Measurements from ENCODE around the gene EMP1. TPM values are rescaled to one million over a fixed set of nuclear protein-coding genes. Genes with fewer than 3 reads are reported as not detected.

Gene EMP1
- total RNA-seq, 2 donors from 2014 or later = 295 to 1,389 TPM

DNA sequence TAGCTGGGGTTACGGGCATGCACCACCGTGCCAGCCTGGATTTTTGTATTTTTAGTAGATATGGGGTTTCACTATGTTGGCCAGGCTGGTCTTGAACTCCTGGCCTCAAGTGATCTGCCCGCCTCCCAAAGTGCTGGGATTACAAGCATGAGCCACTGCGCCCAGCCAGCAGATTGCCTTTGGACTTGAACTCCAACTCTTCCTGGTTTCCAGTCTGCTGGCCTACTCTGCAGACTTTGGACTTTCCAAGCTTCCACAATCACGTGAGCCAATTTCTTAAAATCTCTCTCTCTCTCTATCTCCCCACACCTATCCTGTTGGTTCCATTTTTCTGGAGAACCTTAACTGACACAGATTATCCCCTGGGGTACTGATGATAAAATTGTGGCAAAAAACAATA, 55.0 kb downstream of the EMP1 start:
- ATAC-seq (ENCODE audit: insufficient number of reproducible peaks, low FRiP score, low read depth) = no peak
- TF ChIP-seq, protein P1, sequence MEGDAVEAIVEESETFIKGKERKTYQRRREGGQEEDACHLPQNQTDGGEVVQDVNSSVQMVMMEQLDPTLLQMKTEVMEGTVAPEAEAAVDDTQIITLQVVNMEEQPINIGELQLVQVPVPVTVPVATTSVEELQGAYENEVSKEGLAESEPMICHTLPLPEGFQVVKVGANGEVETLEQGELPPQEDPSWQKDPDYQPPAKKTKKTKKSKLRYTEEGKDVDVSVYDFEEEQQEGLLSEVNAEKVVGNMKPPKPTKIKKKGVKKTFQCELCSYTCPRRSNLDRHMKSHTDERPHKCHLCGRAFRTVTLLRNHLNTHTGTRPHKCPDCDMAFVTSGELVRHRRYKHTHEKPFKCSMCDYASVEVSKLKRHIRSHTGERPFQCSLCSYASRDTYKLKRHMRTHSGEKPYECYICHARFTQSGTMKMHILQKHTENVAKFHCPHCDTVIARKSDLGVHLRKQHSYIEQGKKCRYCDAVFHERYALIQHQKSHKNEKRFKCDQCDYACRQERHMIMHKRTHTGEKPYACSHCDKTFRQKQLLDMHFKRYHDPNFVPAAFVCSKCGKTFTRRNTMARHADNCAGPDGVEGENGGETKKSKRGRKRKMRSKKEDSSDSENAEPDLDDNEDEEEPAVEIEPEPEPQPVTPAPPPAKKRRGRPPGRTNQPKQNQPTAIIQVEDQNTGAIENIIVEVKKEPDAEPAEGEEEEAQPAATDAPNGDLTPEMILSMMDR (IDR thresholded peaks at IDR 0.05) = no peak
- no peak overlapping the region for H3K27ac ChIP-seq
- peaks cover 0 to 5% of the 10 kb centered on the region in 2 donors for H3K4me1 ChIP-seq (ENCODE audit: control insufficient read depth in 1 of 2, low read depth in 2 of 2)
- no peak overlapping the region for H3K4me3 ChIP-seq
- no peaks in the 10 kb centered on the region for H3K36me3 ChIP-seq
- no peak for DNase-seq (ENCODE audit: low spot score)
- no peaks in the 10 kb centered on the region for H3K9me3 ChIP-seq
- H3K27me3 ChIP-seq (replicated peaks; ENCODE audit: insufficient read depth) = no peaks in the 10 kb centered on the region

DNA sequence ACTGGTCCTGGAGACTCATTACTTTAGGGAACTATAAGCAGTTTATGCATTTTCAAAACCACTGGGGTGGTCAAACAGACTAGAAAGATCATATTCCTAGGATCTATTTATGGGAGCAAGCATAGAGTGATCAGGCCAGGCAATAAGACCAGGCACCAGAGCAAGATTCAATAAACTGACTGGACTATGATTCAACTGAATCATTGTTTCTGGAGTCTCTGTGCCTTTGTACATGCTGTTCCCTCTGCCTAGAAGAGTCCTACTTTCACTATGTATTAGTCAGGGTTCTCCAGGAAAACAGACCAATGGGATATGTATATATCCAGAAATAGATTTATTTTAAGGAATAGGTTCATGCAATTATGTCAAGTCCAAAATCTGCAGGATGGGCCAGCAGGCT, 55.5 kb downstream of the EMP1 start:
- Histone ChIP-seq H3K27ac (no peak overlapping the region), H3K4me3 (no peak overlapping the region), H3K27me3 (replicated peaks; ENCODE audit: insufficient read depth) (no peaks in the 10 kb centered on the region), H3K9me3 (no peaks in the 10 kb centered on the region), H3K36me3 (no peaks in the 10 kb centered on the region), H3K4me1 (ENCODE audit: control insufficient read depth in 1 of 2, low read depth in 2 of 2) (peaks cover 0 to 5% of the 10 kb centered on the region in 2 donors)
- no peak for DNase-seq (ENCODE audit: low spot score)
- ATAC-seq (ENCODE audit: insufficient number of reproducible peaks, low FRiP score, low read depth) = no peak
- TF ChIP-seq, protein P1 (IDR thresholded peaks at IDR 0.05) = no peak

DNA sequence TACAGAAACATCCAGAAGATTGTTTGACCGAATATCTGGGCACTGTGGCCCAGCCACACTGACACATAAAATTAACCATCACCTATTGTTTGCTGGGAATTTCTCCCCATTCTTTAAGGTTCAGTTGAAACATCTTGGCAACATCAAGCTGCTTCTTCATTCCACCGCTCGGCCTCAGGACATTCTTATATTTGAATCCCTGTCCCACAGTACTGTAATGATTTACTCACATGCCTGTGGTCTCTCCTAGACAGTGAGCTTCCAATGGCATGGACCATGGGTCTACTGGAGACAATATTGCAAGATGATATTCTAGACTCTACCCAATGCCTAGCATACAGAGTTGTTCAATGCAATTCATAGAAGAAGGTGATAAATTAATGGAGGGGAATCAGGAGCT, 56.1 kb downstream of the EMP1 start:
- Histone ChIP-seq H3K9me3 (no peaks in the 10 kb centered on the region), H3K4me1 (ENCODE audit: control insufficient read depth in 1 of 2, low read depth in 2 of 2) (peaks cover 0 to 5% of the 10 kb centered on the region in 2 donors), H3K36me3 (no peaks in the 10 kb centered on the region), H3K27ac (no peak overlapping the region), H3K4me3 (no peak overlapping the region), H3K27me3 (replicated peaks; ENCODE audit: insufficient read depth) (no peaks in the 10 kb centered on the region)
- TF ChIP-seq, protein P1 (IDR thresholded peaks at IDR 0.05) = no peak
- no peak for DNase-seq (ENCODE audit: low spot score)
- no peak for ATAC-seq (ENCODE audit: insufficient number of reproducible peaks, low FRiP score, low read depth)

DNA sequence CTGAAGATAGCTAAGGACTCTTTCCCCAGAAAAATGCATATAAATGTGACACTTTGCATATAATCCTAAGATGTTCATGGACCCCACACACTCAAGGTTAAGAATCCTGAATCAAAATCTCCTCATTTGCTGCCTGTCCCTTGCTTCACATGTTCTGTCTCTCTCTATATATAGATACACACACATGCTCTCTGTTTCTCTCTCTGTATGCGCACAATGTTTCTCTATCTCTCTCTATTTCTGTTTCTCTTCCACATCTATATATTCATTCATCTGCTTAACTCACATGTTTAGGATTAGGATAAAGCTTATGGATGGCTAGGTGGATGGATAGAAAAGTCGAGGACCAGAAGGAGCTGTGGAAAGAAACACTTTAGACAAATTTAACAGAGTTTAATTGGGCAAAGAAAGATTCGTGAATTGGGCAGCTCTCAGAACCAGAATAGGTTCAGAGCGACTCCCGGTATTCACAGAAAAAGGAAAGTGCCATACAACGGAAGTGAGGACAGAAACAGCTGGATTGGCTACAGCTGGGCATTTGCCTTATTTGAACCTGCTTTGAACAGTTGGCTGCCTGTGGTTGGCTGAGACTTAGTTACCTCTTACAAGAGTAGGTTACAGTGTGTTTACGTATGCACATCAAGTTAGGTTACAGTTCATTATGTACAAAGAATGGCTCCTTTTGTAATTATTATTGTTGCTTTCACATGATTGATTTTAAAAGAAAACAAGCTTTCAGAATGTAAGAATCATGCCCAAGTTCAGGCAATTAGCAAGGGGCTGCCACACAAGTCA, 57.6 kb downstream of the EMP1 start:
- no peaks in the 10 kb centered on the region for H3K9me3 ChIP-seq
- no peaks in the 10 kb centered on the region for H3K27me3 ChIP-seq (replicated peaks; ENCODE audit: insufficient read depth)
- TF ChIP-seq, protein P1 (IDR thresholded peaks at IDR 0.05) = no peak
- no peak overlapping the region for H3K4me3 ChIP-seq
- no peak for DNase-seq (ENCODE audit: low spot score)
- ATAC-seq (ENCODE audit: insufficient number of reproducible peaks, low FRiP score, low read depth) = no peak
- no peaks in the 10 kb centered on the region for H3K36me3 ChIP-seq
- no peak overlapping the region for H3K27ac ChIP-seq
- peaks cover 0 to 5% of the 10 kb centered on the region in 2 donors for H3K4me1 ChIP-seq (ENCODE audit: control insufficient read depth in 1 of 2, low read depth in 2 of 2)

GRCh38 chr12:13255792-13256691, 59.5 kb downstream of the EMP1 start:
- ATAC-seq (ENCODE audit: insufficient number of reproducible peaks, low FRiP score, low read depth) = peak; percentile 96
- peaks cover 0 to 5% of the 10 kb centered on the region in 2 donors for H3K4me1 ChIP-seq (ENCODE audit: control insufficient read depth in 1 of 2, low read depth in 2 of 2)
- peak; percentile 67 for DNase-seq (ENCODE audit: low spot score)
- no peaks in the 10 kb centered on the region for H3K27me3 ChIP-seq (replicated peaks; ENCODE audit: insufficient read depth)
- no peaks in the 10 kb centered on the region for H3K9me3 ChIP-seq
- TF ChIP-seq, protein P1 (IDR thresholded peaks at IDR 0.05) = peak; percentile 89
- no peaks in the 10 kb centered on the region for H3K36me3 ChIP-seq
- peak overlapping the region; percentile 63 for H3K4me3 ChIP-seq
- H3K27ac ChIP-seq = no peak overlapping the region
